ENCODE measurements around the gene PEAK3.
"Not testable (repeated sequence)": the region's sequence is repeated elsewhere in the genome, so short reads cannot be mapped to it uniquely, and the experiment has no call there.

The PEAK3 gene

GRCh38 chr19:2282862-2283237 lies 875 bp upstream of the PEAK3 start:
- Histone ChIP-seq H3K4me3 (ENCODE audit: low read depth, low read length) (no peak overlapping the region), H3K36me3 (no peaks in the 10 kb centered on the region), H3K27me3 (ENCODE audit: insufficient read depth, low read depth, severe bottlenecking) (no peaks in the 10 kb centered on the region), H3K9me3 (ENCODE audit: severe bottlenecking) (no peaks in the 10 kb centered on the region), H3K27ac (no peak overlapping the region)
- TF ChIP-seq CTCF (IDR thresholded peaks at IDR 0.05; ENCODE audit: low read depth, low read length): no peak
- DNase-seq: no peak

- not testable (repeated sequence) for H3K27ac ChIP-seq; H3K9me3 ChIP-seq (ENCODE audit: severe bottlenecking); H3K36me3 ChIP-seq; DNase-seq; H3K27me3 ChIP-seq (ENCODE audit: insufficient read depth, low read depth, severe bottlenecking); H3K4me3 ChIP-seq (ENCODE audit: low read depth, low read length)
These were observed 512 bp downstream of the PEAK3 start for GRCh38 chr19:2281265-2282061.

GRCh38 chr19:2280633-2281264 lies 1.2 kb downstream of the PEAK3 start:
- no peaks in the 10 kb centered on the region for H3K9me3 ChIP-seq (ENCODE audit: severe bottlenecking)
- no peak for TF ChIP-seq CTCF (IDR thresholded peaks at IDR 0.05; ENCODE audit: low read depth, low read length)
- no peak for DNase-seq
- no peaks in the 10 kb centered on the region for H3K27me3 ChIP-seq (ENCODE audit: insufficient read depth, low read depth, severe bottlenecking)
- H3K27ac ChIP-seq: no peak overlapping the region
- no peaks in the 10 kb centered on the region for H3K36me3 ChIP-seq
- no peak overlapping the region for H3K4me3 ChIP-seq (ENCODE audit: low read depth, low read length)

- H3K4me3 ChIP-seq (ENCODE audit: low read depth, low read length): no peak overlapping the region
- no peaks in the 10 kb centered on the region for H3K27me3 ChIP-seq (ENCODE audit: insufficient read depth, low read depth, severe bottlenecking)
- no peak for TF ChIP-seq CTCF (IDR thresholded peaks at IDR 0.05; ENCODE audit: low read depth, low read length)
- no peaks in the 10 kb centered on the region for H3K36me3 ChIP-seq
- no peak overlapping the region for H3K27ac ChIP-seq
- no peaks in the 10 kb centered on the region for H3K9me3 ChIP-seq (ENCODE audit: severe bottlenecking)
- no peak for DNase-seq
These were observed 3.4 kb downstream of the PEAK3 start for GRCh38 chr19:2278459-2279158.

- no peak for DNase-seq
- H3K27ac ChIP-seq: no peak overlapping the region
- H3K9me3 ChIP-seq (ENCODE audit: severe bottlenecking): no peaks in the 10 kb centered on the region
- no peak overlapping the region for H3K4me3 ChIP-seq (ENCODE audit: low read depth, low read length)
- peaks cover 13% of the 10 kb centered on the region for H3K36me3 ChIP-seq
- no peaks in the 10 kb centered on the region for H3K27me3 ChIP-seq (ENCODE audit: insufficient read depth, low read depth, severe bottlenecking)
- TF ChIP-seq CTCF (IDR thresholded peaks at IDR 0.05; ENCODE audit: low read depth, low read length): no peak
These were observed 4.8 kb downstream of the PEAK3 start for GRCh38 chr19:2277138-2277537.

- H3K27ac ChIP-seq: no peak overlapping the region
- peaks cover 20% of the 10 kb centered on the region for H3K36me3 ChIP-seq
- H3K4me3 ChIP-seq (ENCODE audit: low read depth, low read length): no peak overlapping the region
- H3K27me3 ChIP-seq (ENCODE audit: insufficient read depth, low read depth, severe bottlenecking): no peaks in the 10 kb centered on the region
- DNase-seq: no peak
- TF ChIP-seq CTCF (IDR thresholded peaks at IDR 0.05; ENCODE audit: low read depth, low read length): no peak
- no peaks in the 10 kb centered on the region for H3K9me3 ChIP-seq (ENCODE audit: severe bottlenecking)
These were observed 5.5 kb downstream of the PEAK3 start for GRCh38 chr19:2276429-2276986.

Data from WERI-Rb-1 (cell line).